Spleen (tissue), 11 donors: Measurements from ENCODE around the gene KIT. TPM values are rescaled to one million over a fixed set of nuclear protein-coding genes. Genes with fewer than 3 reads are reported as not detected.

Experiments
- DNase-seq: peaks from one replicate; pipeline ENCODE4 v3.0.0-alpha.2; 2020
- H3K27ac ChIP-seq, 8 donors: fragments of 200-600 bp; sonication (generic) in 7 of 8; 1 replicate in 4 of 8; 2 replicates in 4 of 8; pipeline versions ENCODE4 v1.5.0 to v1.8.0; 2016 to 2021; ENCODE audit warnings: inconsistent platforms in 4 of 8, mild to moderate bottlenecking in 4 of 8, moderate library complexity in 1 of 8
- H3K27me3 ChIP-seq, 7 donors: fragments of 200-600 bp; sonication (generic) in 6 of 7; replicated peaks in 1 of 7; 1 replicate in 4 of 7; 2 replicates in 3 of 7; pipeline versions ENCODE4 v1.5.0 to v1.8.0; 2016 to 2021; ENCODE audit warnings: inconsistent platforms in 3 of 7, mild to moderate bottlenecking in 1 of 7
- H3K36me3 ChIP-seq, 6 donors: fragments of 200-600 bp; sonication (generic) in 5 of 6; 1 replicate in 4 of 6; 2 replicates in 2 of 6; pipeline versions ENCODE4 v1.5.0 to v1.8.0; 2016 to 2021; ENCODE audit warnings: inconsistent platforms in 2 of 6
- H3K4me1 ChIP-seq, 6 donors: fragments of 200-600 bp; sonication (generic) in 5 of 6; 1 replicate in 3 of 6; 2 replicates in 3 of 6; pipeline versions ENCODE4 v1.5.0 to v1.8.0; 2016 to 2021; ENCODE audit warnings: inconsistent platforms in 3 of 6
- H3K4me3 ChIP-seq, 8 donors: fragments of 200-600 bp; sonication (generic) in 7 of 8; 1 replicate in 4 of 8; 2 replicates in 4 of 8; pipeline versions ENCODE4 v1.5.0 to v1.8.0; 2016 to 2021; ENCODE audit warnings: inconsistent platforms in 4 of 8, mild to moderate bottlenecking in 4 of 8, moderate library complexity in 2 of 8
- H3K9me3 ChIP-seq, 8 donors: fragments of 200-600 bp; sonication (generic) in 7 of 8; 1 replicate in 4 of 8; 2 replicates in 4 of 8; pipeline versions ENCODE4 v1.5.0 to v1.8.0; 2016 to 2021; ENCODE audit warnings: inconsistent platforms in 4 of 8
- POLR2A ChIP-seq, 3 donors: fragments of 450-650 bp; IDR thresholded peaks; one replicate each; pipeline ENCODE4 v1.5.1; 2017; ENCODE audit warnings: antibody characterized with exemption in 3 of 3, mild to moderate bottlenecking in 1 of 3
- POLR2AphosphoS5 ChIP-seq, 3 donors: sonication (generic); formaldehyde crosslinking; IDR thresholded peaks; one replicate each; pipeline ENCODE4 v1.5.1; 2017; ENCODE audit warnings: antibody characterized with exemption in 3 of 3
- WGBS, 5 donors: extraction: QIAGEN DNeasy Blood & Tissue Kit in 3 of 5; methylation state at CpG; one replicate each; pipeline versions ENCODE4 v1.1.5 to v1.1.7; 2013 to 2018; 5-methylcytosine and 5-hydroxymethylcytosine counted together
- intact Hi-C: fragments of 100-400 bp; cut with DNase I; formaldehyde crosslinking; loops from one replicate; pipeline ENCODE4 v1.15.0; 2023; ENCODE audit warnings: low total_unique reads
- polyA plus RNA-seq, 3 donors: library from polyadenylated mRNA; stranded (reverse); fragments of 200-250 nt; gene quantifications; one replicate each; pipeline ENCODE4 v1.2.1, GENCODE V29; 2013
- total RNA-seq, 7 donors: library from RNA; depleted of rRNA in 3 of 7; stranded (reverse); fragments of >200 nt in 3 of 7; fragmentation: NEBNext Ultra II Directional in 4 of 7; extraction: Animal tissue kit (Norgen Biotek cat#: 25700) in 4 of 7; gene quantifications; one replicate each; pipeline versions ENCODE4 v1.1.0 to v1.2.1, GENCODE V29; 2016 to 2021
- TF ChIP-seq, protein P1 (sequence below), 11 experiments: fragments of 200-600 bp in 7 of 11; fragments of 450-650 bp in 4 of 11; sonication (generic) in 4 of 11; IDR thresholded peaks in 8 of 11; conservative IDR thresholded peaks in 3 of 11; 1 replicate in 7 of 11; 2 replicates in 4 of 11; pipeline versions ENCODE4 v1.4.0 to v1.8.0; 2016 to 2021; ENCODE audit warnings: antibody characterized with exemption in 11 of 11, inconsistent platforms in 4 of 11, mild to moderate bottlenecking in 1 of 11
- donor health status: healthy with polysubstance abuse.
- donor health status: DM: no; HTN: no; CAD: no; lungs with moderate emphysema.
- donor health status: DM: no; HTN: no; CAD: no.
- donor health status: Bipolar disorder and iron deficiency.
- donor health status: healthy.
- donor health status: DM: no; HTN: no; CAD: no.
- donor health status: DM: yes; HTN: yes; CAD: no.

KIT gene
- total and polyA plus RNA-seq, 10 donors, result 0.24 to 16.8 (median 3.2) TPM

DNA sequence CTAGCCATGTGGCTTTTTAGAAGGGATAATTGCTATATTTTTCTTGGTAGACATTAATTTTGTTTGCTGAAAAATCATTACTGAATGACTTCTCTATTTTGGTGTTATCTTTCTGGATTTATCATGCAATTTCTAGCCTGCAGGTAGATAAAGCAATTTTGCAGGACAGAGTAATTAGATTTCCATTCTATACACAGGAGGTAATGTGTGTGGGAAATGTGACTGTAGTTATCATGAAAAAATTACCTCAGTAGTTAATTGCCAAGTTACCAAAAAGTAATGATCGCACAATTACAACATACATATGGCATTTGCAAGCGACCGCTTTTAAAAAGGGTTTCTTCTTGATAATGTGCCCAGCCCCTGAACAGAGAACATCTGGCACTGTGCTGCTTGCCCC is 66.1 kb downstream of the KIT start:
- intact Hi-C loops, result no loop called here
- Histone ChIP-seq H3K9me3 (no peaks in the 10 kb centered on the region), H3K4me3 (no peak overlapping the region), H3K27ac (no peak overlapping the region), H3K4me1 (no peaks in the 10 kb centered on the region), H3K36me3 (no peaks in the 10 kb centered on the region), H3K27me3 (no peaks in the 10 kb centered on the region)
- TF ChIP-seq POLR2AphosphoS5 (IDR thresholded peaks at IDR 0.05), result no peak
- TF ChIP-seq, protein P1, sequence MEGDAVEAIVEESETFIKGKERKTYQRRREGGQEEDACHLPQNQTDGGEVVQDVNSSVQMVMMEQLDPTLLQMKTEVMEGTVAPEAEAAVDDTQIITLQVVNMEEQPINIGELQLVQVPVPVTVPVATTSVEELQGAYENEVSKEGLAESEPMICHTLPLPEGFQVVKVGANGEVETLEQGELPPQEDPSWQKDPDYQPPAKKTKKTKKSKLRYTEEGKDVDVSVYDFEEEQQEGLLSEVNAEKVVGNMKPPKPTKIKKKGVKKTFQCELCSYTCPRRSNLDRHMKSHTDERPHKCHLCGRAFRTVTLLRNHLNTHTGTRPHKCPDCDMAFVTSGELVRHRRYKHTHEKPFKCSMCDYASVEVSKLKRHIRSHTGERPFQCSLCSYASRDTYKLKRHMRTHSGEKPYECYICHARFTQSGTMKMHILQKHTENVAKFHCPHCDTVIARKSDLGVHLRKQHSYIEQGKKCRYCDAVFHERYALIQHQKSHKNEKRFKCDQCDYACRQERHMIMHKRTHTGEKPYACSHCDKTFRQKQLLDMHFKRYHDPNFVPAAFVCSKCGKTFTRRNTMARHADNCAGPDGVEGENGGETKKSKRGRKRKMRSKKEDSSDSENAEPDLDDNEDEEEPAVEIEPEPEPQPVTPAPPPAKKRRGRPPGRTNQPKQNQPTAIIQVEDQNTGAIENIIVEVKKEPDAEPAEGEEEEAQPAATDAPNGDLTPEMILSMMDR (IDR thresholded peaks at IDR 0.05 in 8 of 11, conservative IDR thresholded peaks at IDR 0.05 in 3 of 11), result no peak
- TF ChIP-seq POLR2A (IDR thresholded peaks at IDR 0.05), result no peak
- DNase-seq, result no peak
- WGBS, 5 donors, result 94 to 98% (median 97%) methylated on average over 3 of the region's 3 CpGs

DNA sequence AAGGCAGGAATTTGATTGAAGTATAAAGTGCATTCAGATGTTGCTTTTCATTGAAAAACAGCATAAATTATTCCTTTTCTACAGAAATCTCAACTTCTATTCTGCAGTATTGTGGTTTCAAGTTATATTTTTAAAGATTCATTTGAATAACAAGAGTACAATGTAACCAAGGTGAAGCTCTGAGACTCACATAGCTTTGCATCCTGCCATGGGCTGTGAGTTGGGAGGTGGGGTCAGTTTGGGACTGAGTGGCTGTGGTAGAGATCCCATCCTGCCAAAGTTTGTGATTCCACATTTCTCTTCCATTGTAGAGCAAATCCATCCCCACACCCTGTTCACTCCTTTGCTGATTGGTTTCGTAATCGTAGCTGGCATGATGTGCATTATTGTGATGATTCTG is 69.2 kb downstream of the KIT start:
- Histone ChIP-seq H3K9me3 (no peaks in the 10 kb centered on the region), H3K4me3 (no peak overlapping the region), H3K36me3 (no peaks in the 10 kb centered on the region), H3K27ac (no peak overlapping the region), H3K4me1 (no peaks in the 10 kb centered on the region), H3K27me3 (no peaks in the 10 kb centered on the region)
- DNase-seq, result no peak
- TF ChIP-seq, protein P1 (IDR thresholded peaks at IDR 0.05 in 8 of 11, conservative IDR thresholded peaks at IDR 0.05 in 3 of 11), result no peak
- TF ChIP-seq POLR2A (IDR thresholded peaks at IDR 0.05) (no peak), POLR2AphosphoS5 (IDR thresholded peaks at IDR 0.05) (no peak)
- intact Hi-C loops, result no loop called here
- 93 to 98% (median 95%) methylated on average over 2 of the region's 2 CpGs for WGBS, 5 donors

DNA sequence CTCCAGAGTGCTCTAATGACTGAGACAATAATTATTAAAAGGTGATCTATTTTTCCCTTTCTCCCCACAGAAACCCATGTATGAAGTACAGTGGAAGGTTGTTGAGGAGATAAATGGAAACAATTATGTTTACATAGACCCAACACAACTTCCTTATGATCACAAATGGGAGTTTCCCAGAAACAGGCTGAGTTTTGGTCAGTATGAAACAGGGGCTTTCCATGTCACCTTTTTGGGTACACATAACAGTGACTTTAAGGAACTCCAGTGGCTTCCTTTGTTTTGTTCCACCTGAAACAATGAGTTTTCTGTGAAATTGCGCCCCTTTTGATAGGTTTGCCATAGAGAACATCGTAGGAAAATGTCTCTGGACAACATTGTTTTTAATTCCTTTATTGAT is 69.6 kb downstream of the KIT start:
- H3K4me1 ChIP-seq, result no peaks in the 10 kb centered on the region
- no peaks in the 10 kb centered on the region for H3K27me3 ChIP-seq
- no peak overlapping the region for H3K27ac ChIP-seq
- no peak for TF ChIP-seq POLR2AphosphoS5 (IDR thresholded peaks at IDR 0.05)
- no peak for TF ChIP-seq POLR2A (IDR thresholded peaks at IDR 0.05)
- TF ChIP-seq, protein P1 (IDR thresholded peaks at IDR 0.05 in 8 of 11, conservative IDR thresholded peaks at IDR 0.05 in 3 of 11), result no peak
- 57 to 94% (median 69%) methylated on average over 2 of the region's 2 CpGs for WGBS, 5 donors
- no peak for DNase-seq
- no peaks in the 10 kb centered on the region for H3K9me3 ChIP-seq
- intact Hi-C loops, result no loop called here
- no peak overlapping the region for H3K4me3 ChIP-seq
- H3K36me3 ChIP-seq, result no peaks in the 10 kb centered on the region

DNA sequence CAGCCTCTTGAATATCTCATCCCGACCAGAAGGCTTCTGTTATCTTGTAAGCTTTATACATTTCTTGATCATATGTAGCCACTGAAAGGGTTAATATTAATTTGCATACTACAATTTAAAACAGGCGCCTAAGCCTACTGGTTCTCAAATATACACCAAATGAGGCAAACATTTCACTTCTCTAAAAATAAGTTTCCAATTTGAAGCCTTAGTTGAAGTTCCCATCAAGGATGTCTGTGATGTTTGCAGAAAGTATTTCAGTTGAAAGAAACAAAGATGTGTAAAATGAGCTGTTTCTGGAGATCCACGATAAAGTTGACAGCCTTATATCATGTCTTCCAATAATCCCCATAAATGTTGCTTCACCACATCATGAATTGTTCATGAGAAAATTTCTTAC is 70.6 kb downstream of the KIT start:
- H3K9me3 ChIP-seq, result no peaks in the 10 kb centered on the region
- no peak overlapping the region for H3K4me3 ChIP-seq
- no peak for DNase-seq
- TF ChIP-seq, protein P1 (IDR thresholded peaks at IDR 0.05 in 8 of 11, conservative IDR thresholded peaks at IDR 0.05 in 3 of 11), result no peak
- no peak for TF ChIP-seq POLR2AphosphoS5 (IDR thresholded peaks at IDR 0.05)
- no peak for TF ChIP-seq POLR2A (IDR thresholded peaks at IDR 0.05)
- no peaks in the 10 kb centered on the region for H3K27me3 ChIP-seq
- no peak overlapping the region for H3K27ac ChIP-seq
- intact Hi-C loops, result no loop called here
- 79 to 83% (median 79%) methylated on average over 3 of the region's 3 CpGs for WGBS, 5 donors
- no peaks in the 10 kb centered on the region for H3K4me1 ChIP-seq
- H3K36me3 ChIP-seq, result no peaks in the 10 kb centered on the region
